T-cell (primary cell): Measurements from ENCODE around the gene ITIH6. TPM values are rescaled to one million over a fixed set of nuclear protein-coding genes. Genes with fewer than 3 reads are reported as not detected.
A peak's percentile ranks its signal among the peaks of the same experiment; 100 is the strongest.

Experiments used
- ATAC-seq, 4 experiments: fragments of 200-7000 bp in 3 of 4; fragments of 150-1000 bp in 1 of 4; cut with Tn5 transposase; replicated peaks in 1 of 4; 1 replicate in 3 of 4; 2 replicates in 1 of 4; pipeline ENCODE4 v1.10.0; 2021; ENCODE audit warnings: moderate library complexity in 3 of 4, mild to moderate bottlenecking in 2 of 4, moderate number of reproducible peaks in 1 of 4
- CTCF ChIA-PET, 2 donors: fragments of 300-600 bp; sonication (Branson Sonifier 250); formaldehyde crosslinking; loops; one replicate each; lab custom pipeline; 2022; ENCODE audit warnings: antibody characterized with exemption in 2 of 2; lab: Charles Lee
- POLR2A ChIA-PET, 2 donors: fragments of 300-600 bp; sonication (Branson Sonifier 250); formaldehyde crosslinking; loops; one replicate each; lab custom pipeline; 2022; ENCODE audit warnings: antibody characterized with exemption in 2 of 2; lab: Charles Lee
- DNase-seq, 35 experiments: peaks; one replicate each; pipeline versions ENCODE4 v3.0.0 to v3.0.0-alpha.2; 2013 to 2023
- H3K27ac ChIP-seq: one replicate; pipeline ENCODE4 v1.5.1; 2013; ENCODE audit warnings: low read length
- H3K27me3 ChIP-seq, 2 experiments: replicated peaks in 1 of 2; 1 replicate in 1 of 2; 2 replicates in 1 of 2; pipeline versions ENCODE4 v1.6.1 to v1.7.0; 2013; ENCODE audit warnings: low read length in 1 of 2, mixed read lengths in 1 of 2; ENCODE audit not compliant: control insufficient read depth in 2 of 2, insufficient read depth in 2 of 2; ENCODE audit errors: extremely low read depth in 1 of 2
- H3K36me3 ChIP-seq, 2 donors: 1 replicate in 1 of 2; 2 replicates in 1 of 2; pipeline versions ENCODE4 v1.6.1 to v1.7.0; 2013; ENCODE audit warnings: low read length in 1 of 2; ENCODE audit not compliant: control insufficient read depth in 2 of 2, insufficient read depth in 1 of 2; ENCODE audit errors: extremely low read depth in 1 of 2
- H3K4me1 ChIP-seq, 2 experiments: 1 replicate in 1 of 2; 2 replicates in 1 of 2; pipeline versions ENCODE4 v1.6.1 to v1.7.0; 2013; ENCODE audit warnings: low read length in 2 of 2, mixed read lengths in 1 of 2; ENCODE audit not compliant: insufficient read depth in 2 of 2, control insufficient read depth in 1 of 2; ENCODE audit errors: extremely low read depth in 1 of 2
- H3K4me3 ChIP-seq, 2 donors: 1 replicate in 1 of 2; 2 replicates in 1 of 2; pipeline versions ENCODE4 v1.5.1 to v1.7.0; 2013; ENCODE audit warnings: mild to moderate bottlenecking in 2 of 2, low read length in 1 of 2, moderate library complexity in 1 of 2; ENCODE audit not compliant: control insufficient read depth in 1 of 2; ENCODE audit errors: extremely low read depth in 1 of 2
- H3K9me3 ChIP-seq: 2 replicates; pipeline ENCODE4 v1.7.0; 2013
- H3K27ac Mint-ChIP-seq, 2 donors: one replicate each; pipeline ENCODE4 v1.8.0; 2020 to 2021; ENCODE audit warnings: mild to moderate bottlenecking in 2 of 2, mixed read lengths in 2 of 2
- H3K27me3 Mint-ChIP-seq, 2 donors: one replicate each; pipeline ENCODE4 v1.8.0; 2021 to 2022; ENCODE audit warnings: mixed read lengths in 2 of 2
- H3K36me3 Mint-ChIP-seq: one replicate; pipeline ENCODE4 v1.8.0; 2021; ENCODE audit warnings: mixed read lengths
- H3K4me1 Mint-ChIP-seq, 3 donors: one replicate each; pipeline ENCODE4 v1.8.0; 2020 to 2022; ENCODE audit warnings: mixed read lengths in 3 of 3, mild to moderate bottlenecking in 1 of 3
- H3K4me3 Mint-ChIP-seq, 3 donors: one replicate each; pipeline ENCODE4 v1.8.0; 2020 to 2022; ENCODE audit warnings: mild to moderate bottlenecking in 3 of 3, mixed read lengths in 3 of 3, moderate library complexity in 3 of 3
- H3K9me3 Mint-ChIP-seq, 3 donors: one replicate each; pipeline ENCODE4 v1.8.0; 2020 to 2022; ENCODE audit warnings: mixed read lengths in 3 of 3
- WGBS: methylation state at CpG from one replicate; pipeline ENCODE4 v1.1.5; 2013; ENCODE audit warnings: missing lambda C conversion rate; ENCODE audit not compliant: insufficient coverage; 5-methylcytosine and 5-hydroxymethylcytosine counted together
- total RNA-seq, 35 experiments: library from RNA in 6 of 35; stranded (reverse) in 6 of 35; fragments of 120-200 nt in 1 of 35; gene quantifications; one replicate each; pipeline versions ENCODE4 v1.2.1 to v1.2.4 and lab custom pipeline; 2013 to 2026

ITIH6 gene
- total RNA-seq, 5 donors from 2014 or later (not counting 1 experiment from before 2014, with no cell fraction given), result not detected

DNA sequence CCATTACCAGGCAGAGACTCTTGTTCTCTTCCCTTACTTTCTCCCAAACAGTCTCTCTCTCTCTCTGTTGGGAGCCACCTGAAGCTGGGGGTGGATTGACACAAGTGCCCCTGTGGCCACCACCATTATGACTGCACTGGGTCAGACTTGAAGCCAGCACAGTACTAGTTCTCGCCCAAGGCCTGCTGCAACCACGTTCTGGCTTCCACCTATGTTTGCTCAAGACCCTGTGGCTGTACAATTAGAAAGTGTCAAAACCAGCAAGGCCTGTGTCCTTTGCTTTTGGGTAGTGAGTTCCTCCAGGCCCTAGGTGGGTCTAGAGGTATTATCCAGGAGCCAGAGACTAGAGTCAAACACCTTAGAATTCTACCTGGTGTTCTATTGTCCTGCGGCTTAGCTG lies 40.5 kb upstream of the ITIH6 start:
- peaks cover 18 to 44% of the 10 kb centered on the region in 2 donors for H3K27me3 Mint-ChIP-seq
- Histone ChIP-seq H3K27me3 (peaks cover 0 to 2% of the 10 kb centered on the region in 2 experiments), H3K27ac (no peak overlapping the region), H3K4me1 (no peaks in the 10 kb centered on the region), H3K36me3 (no peaks in the 10 kb centered on the region), H3K4me3 (no peak overlapping the region), H3K9me3 (no peaks in the 10 kb centered on the region)
- no peaks in the 10 kb centered on the region for H3K36me3 Mint-ChIP-seq
- no peak overlapping the region for H3K4me3 Mint-ChIP-seq
- CTCF ChIA-PET, result no interaction called here
- 75% methylated on average over 2 of the region's 3 CpGs for WGBS
- ATAC-seq, result no peak
- H3K27ac Mint-ChIP-seq, result no peak overlapping the region
- H3K9me3 Mint-ChIP-seq, result no peaks in the 10 kb centered on the region
- POLR2A ChIA-PET, result no interaction called here
- no peak for DNase-seq
- no peaks in the 10 kb centered on the region for H3K4me1 Mint-ChIP-seq

- Mint-ChIP-seq H3K36me3 (no peaks in the 10 kb centered on the region), H3K27me3 (peaks cover 0 to 15% of the 10 kb centered on the region in 2 donors), H3K4me3 (no peak overlapping the region), H3K4me1 (peaks cover 0 to 6% (median 0%) of the 10 kb centered on the region in 3 donors), H3K9me3 (no peaks in the 10 kb centered on the region), H3K27ac (no peak overlapping the region)
- DNase-seq (no peak), ATAC-seq (no peak)
- ChIA-PET POLR2A (no interaction called here), CTCF (no interaction called here)
- Histone ChIP-seq H3K27me3 (no peaks in the 10 kb centered on the region), H3K9me3 (no peaks in the 10 kb centered on the region), H3K4me3 (no peak overlapping the region), H3K27ac (no peak overlapping the region), H3K4me1 (no peaks in the 10 kb centered on the region), H3K36me3 (no peaks in the 10 kb centered on the region)
- WGBS, result no CpG with 5 or more reads among the region's 4 CpGs
Measured at GRCh38 chrX:54826598-54826997, 28.5 kb upstream of the ITIH6 start.

GRCh38 chrX:54825716-54826438 lies 27.8 kb upstream of the ITIH6 start:
- Mint-ChIP-seq H3K4me1 (peaks cover 0 to 6% (median 0%) of the 10 kb centered on the region in 3 donors), H3K27ac (no peak overlapping the region), H3K27me3 (peaks cover 0 to 15% of the 10 kb centered on the region in 2 donors), H3K4me3 (no peak overlapping the region), H3K36me3 (no peaks in the 10 kb centered on the region), H3K9me3 (no peaks in the 10 kb centered on the region)
- POLR2A ChIA-PET, result no interaction called here
- peak in 15 of 35 experiments; percentile 3 to 45 (median 22) for DNase-seq
- peak in 2 of 4 experiments; percentile 60 to 61 for ATAC-seq
- H3K4me1 ChIP-seq, result no peaks in the 10 kb centered on the region
- H3K36me3 ChIP-seq, result no peaks in the 10 kb centered on the region
- H3K27ac ChIP-seq, result no peak overlapping the region
- H3K27me3 ChIP-seq, result no peaks in the 10 kb centered on the region
- H3K9me3 ChIP-seq, result no peaks in the 10 kb centered on the region
- no peak overlapping the region for H3K4me3 ChIP-seq
- CTCF ChIA-PET, result no interaction called here
- 91% methylated on average over 4 of the region's 8 CpGs for WGBS

DNA sequence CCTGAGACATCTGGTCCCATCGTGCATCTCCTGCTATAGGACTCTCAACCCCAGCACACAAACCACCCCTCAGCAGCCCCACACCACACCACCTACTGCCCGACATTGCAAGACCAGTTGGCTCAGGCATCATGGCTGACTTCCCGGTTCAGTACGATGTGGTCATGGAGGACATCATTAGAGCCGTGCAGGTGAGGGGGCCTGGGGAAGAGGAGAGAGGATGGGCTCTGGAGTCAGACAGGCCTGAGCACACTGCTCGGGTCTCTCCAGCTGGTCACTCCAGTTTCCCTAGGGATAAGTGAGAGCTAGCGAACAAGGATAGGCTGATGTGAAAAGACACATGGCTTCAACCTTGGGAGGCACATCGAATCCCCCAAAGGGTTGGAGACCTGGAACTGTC lies 26.7 kb upstream of the ITIH6 start:
- DNase-seq, result no peak
- ATAC-seq, result no peak
- H3K4me3 Mint-ChIP-seq, result no peak overlapping the region
- ChIA-PET CTCF (no interaction called here), POLR2A (no interaction called here)
- no peak overlapping the region for H3K27ac ChIP-seq
- no peaks in the 10 kb centered on the region for H3K36me3 ChIP-seq
- no peaks in the 10 kb centered on the region for H3K9me3 ChIP-seq
- no peaks in the 10 kb centered on the region for H3K36me3 Mint-ChIP-seq
- no peak overlapping the region for H3K4me3 ChIP-seq
- H3K4me1 Mint-ChIP-seq, result peaks cover 0 to 6% (median 0%) of the 10 kb centered on the region in 3 donors
- H3K4me1 ChIP-seq, result no peaks in the 10 kb centered on the region
- no peak overlapping the region for H3K27ac Mint-ChIP-seq
- no peaks in the 10 kb centered on the region for H3K9me3 Mint-ChIP-seq
- H3K27me3 ChIP-seq, result no peaks in the 10 kb centered on the region
- H3K27me3 Mint-ChIP-seq, result peaks cover 0 to 15% of the 10 kb centered on the region in 2 donors
- no CpG with 5 or more reads among the region's 8 CpGs for WGBS

DNA sequence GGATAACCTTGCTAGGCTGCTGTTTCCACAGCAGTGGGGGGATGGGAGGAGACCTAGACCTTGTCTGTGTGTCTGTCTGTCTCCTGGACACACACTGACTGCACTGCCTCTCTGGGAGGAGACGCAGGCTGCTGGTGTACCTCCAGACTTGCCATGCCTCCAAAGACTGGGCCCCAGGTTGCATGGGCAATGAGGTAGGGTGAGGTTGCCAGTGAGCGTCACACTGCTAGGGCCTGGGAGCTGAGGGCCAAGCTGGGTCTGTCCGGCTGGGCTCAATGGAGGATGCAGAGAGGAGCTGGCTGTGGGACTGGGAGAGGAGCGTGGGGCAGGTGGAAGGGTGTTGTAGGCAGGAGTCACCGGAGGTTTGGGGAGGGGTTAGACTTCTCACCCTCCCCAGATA lies 26.1 kb upstream of the ITIH6 start:
- no peak overlapping the region for H3K4me3 Mint-ChIP-seq

DNA sequence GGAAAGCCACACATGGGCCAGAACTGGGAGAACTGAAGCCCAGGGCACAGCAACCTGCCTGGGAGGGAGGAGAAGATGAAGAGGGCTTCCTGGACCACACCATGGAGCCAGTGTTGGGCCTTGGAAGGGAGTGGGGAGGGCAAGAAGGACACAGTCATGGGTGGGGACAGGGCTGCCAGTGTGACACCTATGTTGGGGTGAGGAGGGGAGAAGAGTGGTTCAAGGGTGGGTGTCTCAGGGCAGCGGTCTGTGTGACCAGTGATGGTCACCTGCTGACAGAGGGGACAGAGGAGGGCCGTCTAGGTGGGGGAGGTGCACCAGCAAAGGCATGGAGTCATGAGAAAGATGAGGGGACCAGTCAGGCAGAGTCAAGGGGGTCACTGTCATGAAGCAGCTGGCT lies 23.3 kb upstream of the ITIH6 start:
- ChIA-PET CTCF (no interaction called here), POLR2A (no interaction called here)
- H3K36me3 ChIP-seq, result no peaks in the 10 kb centered on the region
- ATAC-seq, result no peak
- H3K27me3 ChIP-seq, result no peaks in the 10 kb centered on the region
- WGBS, result no CpG with 5 or more reads among the region's 2 CpGs
- Mint-ChIP-seq H3K9me3 (no peaks in the 10 kb centered on the region), H3K4me1 (peaks cover 0 to 10% (median 7%) of the 10 kb centered on the region in 3 donors), H3K27ac (no peak overlapping the region), H3K4me3 (no peak overlapping the region), H3K27me3 (peaks cover 0 to 9% of the 10 kb centered on the region in 2 donors), H3K36me3 (peaks cover 2% of the 10 kb centered on the region)
- H3K9me3 ChIP-seq, result no peaks in the 10 kb centered on the region
- H3K27ac ChIP-seq, result no peak overlapping the region
- no peak overlapping the region for H3K4me3 ChIP-seq
- no peaks in the 10 kb centered on the region for H3K4me1 ChIP-seq
- no peak for DNase-seq

More for the DNA sequence above, 26.1 kb upstream of the ITIH6 start:
- H3K27ac Mint-ChIP-seq, result no peak overlapping the region
- no peak for ATAC-seq
- no peak overlapping the region for H3K27ac ChIP-seq
- ChIA-PET POLR2A (no interaction called here), CTCF (no interaction called here)
- no peaks in the 10 kb centered on the region for H3K36me3 ChIP-seq
- H3K36me3 Mint-ChIP-seq, result no peaks in the 10 kb centered on the region
- peaks cover 0 to 15% of the 10 kb centered on the region in 2 donors for H3K27me3 Mint-ChIP-seq
- peaks cover 0 to 7% (median 4%) of the 10 kb centered on the region in 3 donors for H3K4me1 Mint-ChIP-seq
- no peaks in the 10 kb centered on the region for H3K4me1 ChIP-seq
- H3K9me3 ChIP-seq, result no peaks in the 10 kb centered on the region
- no peak overlapping the region for H3K4me3 ChIP-seq
- no peaks in the 10 kb centered on the region for H3K9me3 Mint-ChIP-seq
- no peaks in the 10 kb centered on the region for H3K27me3 ChIP-seq
- WGBS, result no CpG with 5 or more reads among the region's 5 CpGs
- DNase-seq, result no peak
